Left renal cortex interstitium (tissue), 4 donors: Measurements from ENCODE around the gene PIK3CB. TPM values are rescaled to one million over a fixed set of nuclear protein-coding genes. Genes with fewer than 3 reads are reported as not detected.
"Not testable (repeated sequence)": the region's sequence is repeated elsewhere in the genome, so short reads cannot be mapped to it uniquely, and the experiment has no call there.

ENCODE experiments used
- DNase-seq, 4 donors: peaks; one replicate each; pipeline ENCODE4 v3.0.0-alpha.2; 2013; ENCODE audit warnings: low read depth in 4 of 4, low spot score in 2 of 4, missing footprints in 1 of 4
- polyA plus RNA-seq, 4 donors: library from polyadenylated mRNA; unstranded; fragments of 120-200 nt; gene quantifications; one replicate each; pipeline ENCODE4 v1.2.1, GENCODE V29; 2013; ENCODE audit not compliant: insufficient read length in 4 of 4

The PIK3CB gene
- polyA plus RNA-seq, 4 donors, result 27.4 to 33.2 (median 29.7) TPM

- DNase-seq, result no peak
These were observed 65.8 kb downstream of the PIK3CB start for GRCh38 chr3:138768946-138769345.

- DNase-seq, result no peak
These were observed 66.6 kb downstream of the PIK3CB start for GRCh38 chr3:138768125-138768524.

- DNase-seq, result no peak
These were observed 67.1 kb downstream of the PIK3CB start for GRCh38 chr3:138767498-138768104.

- DNase-seq, result no peak
These were observed 73.7 kb downstream of the PIK3CB start for GRCh38 chr3:138761002-138761401.

GRCh38 chr3:138748190-138748589, 86.5 kb downstream of the PIK3CB start:
- no peak for DNase-seq

- DNase-seq, result no peak
These were observed 87.5 kb downstream of the PIK3CB start for GRCh38 chr3:138747225-138747624.

GRCh38 chr3:138740072-138740471, 94.7 kb downstream of the PIK3CB start:
- DNase-seq, result no peak

GRCh38 chr3:138732456-138732855, 102.3 kb downstream of the PIK3CB start:
- no peak for DNase-seq

GRCh38 chr3:138726946-138727730, 107.6 kb downstream of the PIK3CB start:
- no peak for DNase-seq

GRCh38 chr3:138726042-138726441, 108.7 kb downstream of the PIK3CB start:
- DNase-seq, result not testable (repeated sequence)

GRCh38 chr3:138725116-138725515, 109.6 kb downstream of the PIK3CB start:
- DNase-seq, result no peak

GRCh38 chr3:138724443-138724842, 110.3 kb downstream of the PIK3CB start:
- no peak for DNase-seq

- no peak for DNase-seq
These were observed 115.9 kb downstream of the PIK3CB start for GRCh38 chr3:138718849-138719248.

GRCh38 chr3:138717348-138717747, 117.4 kb downstream of the PIK3CB start:
- DNase-seq, result no peak

GRCh38 chr3:138712086-138712485, 122.6 kb downstream of the PIK3CB start:
- no peak for DNase-seq

- DNase-seq, result no peak
These were observed 129.1 kb downstream of the PIK3CB start for GRCh38 chr3:138705675-138706074.

- no peak for DNase-seq
These were observed 137.9 kb downstream of the PIK3CB start for GRCh38 chr3:138696666-138697370.

GRCh38 chr3:138694287-138695007, 140.3 kb downstream of the PIK3CB start:
- DNase-seq, result no peak

GRCh38 chr3:138692152-138692551, 142.6 kb downstream of the PIK3CB start:
- DNase-seq, result no peak

GRCh38 chr3:138691351-138691750, 143.4 kb downstream of the PIK3CB start:
- no peak for DNase-seq

- no peak for DNase-seq
These were observed 144.7 kb downstream of the PIK3CB start for GRCh38 chr3:138690036-138690435.
